ENCODE measurements around the gene ADK.
"Not testable (repeated sequence)": the region's sequence is repeated elsewhere in the genome, so short reads cannot be mapped to it uniquely, and the experiment has no call there.

The ADK gene

DNA sequence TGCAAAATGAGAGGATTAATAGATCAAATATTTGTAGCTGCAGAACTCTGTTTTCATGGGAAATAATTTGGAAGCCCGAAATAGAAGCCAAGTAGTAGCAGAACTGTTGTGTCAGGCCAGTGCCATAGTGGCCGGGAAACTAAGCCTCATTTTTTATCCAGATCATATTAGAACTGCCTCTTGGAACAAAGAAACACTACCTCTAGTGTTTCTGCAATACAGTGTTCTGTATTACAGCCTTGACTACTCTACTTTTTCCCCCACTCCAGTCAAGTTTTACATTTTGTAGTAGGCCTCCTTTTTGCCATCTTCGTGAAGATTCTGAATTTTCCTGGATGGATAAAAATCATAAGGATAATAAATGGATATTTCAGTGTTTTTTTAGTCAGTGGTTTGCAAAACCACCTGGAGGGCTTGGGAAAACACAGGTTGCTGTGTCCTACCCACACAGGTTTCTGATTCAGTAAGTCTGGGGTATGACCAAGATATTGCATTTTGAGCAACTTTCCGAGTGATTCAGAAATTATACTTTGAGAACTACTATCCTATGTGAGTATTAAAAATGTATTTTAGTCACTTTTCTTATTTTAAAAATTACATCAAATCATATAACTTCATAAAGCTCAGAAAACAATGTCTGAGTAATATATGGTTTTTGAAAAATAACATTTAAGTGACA, 349.1 kb downstream of the ADK start:
- no peak for FAIRE-seq

DNA sequence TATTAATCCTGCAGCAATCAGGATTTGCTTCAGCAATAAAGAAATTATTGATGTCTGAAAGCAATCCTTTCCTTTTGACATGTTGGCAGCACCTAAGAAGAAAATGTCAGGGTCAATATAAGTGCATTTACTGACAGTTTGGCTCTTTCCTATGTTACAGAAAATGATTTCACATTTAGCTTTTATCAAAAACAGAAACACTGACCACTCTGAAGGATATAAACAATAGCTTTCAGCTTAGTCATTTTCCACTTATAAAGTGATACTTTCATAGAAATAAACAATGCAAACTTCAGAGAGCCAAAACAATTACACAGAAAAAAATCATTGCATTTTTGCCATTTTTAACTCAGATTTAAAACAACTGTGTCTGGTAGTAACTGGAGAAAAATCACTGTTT, 349.8 kb downstream of the ADK start:
- FAIRE-seq, result no peak

DNA sequence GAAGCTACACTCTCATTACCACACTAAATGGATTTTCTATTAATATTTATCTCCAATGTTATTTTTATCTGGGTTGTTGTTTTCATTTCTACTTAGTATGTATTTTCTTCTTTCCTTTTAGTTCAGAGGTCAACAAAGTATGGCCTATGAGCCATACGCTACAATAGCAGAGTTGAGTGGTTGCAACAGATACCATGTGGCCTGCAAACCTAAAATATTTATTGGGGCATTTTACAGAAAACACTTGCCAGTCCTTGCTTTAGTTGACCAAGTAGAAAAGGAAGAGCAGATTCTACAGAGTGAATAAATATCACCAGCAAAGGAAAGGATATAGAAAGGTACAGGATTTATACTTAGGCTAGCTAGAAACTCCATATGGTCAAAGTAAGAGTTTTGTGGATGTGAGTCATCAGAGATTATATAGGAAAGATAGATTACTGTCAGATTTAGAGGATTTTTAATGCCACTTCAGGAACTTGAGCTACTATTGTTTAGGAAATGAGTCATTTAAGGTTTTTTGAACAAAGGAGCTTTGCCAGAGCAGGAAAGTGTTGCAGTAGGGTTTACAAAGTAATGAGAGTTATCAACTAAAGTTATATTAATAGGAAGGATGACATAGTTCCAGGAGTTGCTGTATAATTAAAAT, 352.1 kb downstream of the ADK start:
- no peak for FAIRE-seq

DNA sequence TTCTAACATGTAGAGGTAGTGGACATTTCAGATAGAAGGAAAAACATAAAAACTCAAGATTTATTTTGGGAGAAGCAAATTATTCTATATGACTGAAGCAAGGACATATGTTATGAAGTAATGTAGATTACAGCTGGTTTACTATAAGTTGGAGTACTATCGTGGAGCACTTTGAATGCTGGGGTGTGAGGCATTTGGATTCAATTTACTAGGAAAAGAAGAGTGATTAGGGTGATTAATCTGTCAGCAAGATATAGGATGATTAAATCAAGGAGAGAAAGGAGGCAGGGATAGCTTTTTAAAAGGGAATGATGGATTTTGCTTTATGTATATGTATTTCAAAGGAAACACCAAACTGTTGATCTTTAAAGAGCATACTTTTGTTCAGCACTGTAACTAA, 356.9 kb downstream of the ADK start:
- no peak for FAIRE-seq

DNA sequence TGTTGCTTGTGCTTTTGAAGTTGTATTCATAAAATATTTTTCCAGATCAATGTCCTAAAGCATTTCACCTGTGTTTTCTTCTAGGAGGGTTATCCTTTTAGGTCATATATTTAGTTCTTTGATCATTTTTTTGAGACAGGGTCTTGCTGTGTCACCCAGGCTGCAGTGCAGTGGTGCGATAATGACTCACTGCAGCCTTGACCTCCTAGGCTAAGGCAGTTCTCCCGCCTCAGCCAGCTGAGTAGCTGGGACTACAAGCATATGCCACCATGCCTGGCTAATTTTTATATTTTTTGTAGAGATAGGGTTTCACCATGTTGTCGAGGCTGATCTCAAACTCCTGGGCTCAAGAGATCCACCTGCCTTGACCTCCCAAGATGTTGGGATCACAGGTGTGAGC, 359.6 kb downstream of the ADK start:
- no peak for FAIRE-seq

DNA sequence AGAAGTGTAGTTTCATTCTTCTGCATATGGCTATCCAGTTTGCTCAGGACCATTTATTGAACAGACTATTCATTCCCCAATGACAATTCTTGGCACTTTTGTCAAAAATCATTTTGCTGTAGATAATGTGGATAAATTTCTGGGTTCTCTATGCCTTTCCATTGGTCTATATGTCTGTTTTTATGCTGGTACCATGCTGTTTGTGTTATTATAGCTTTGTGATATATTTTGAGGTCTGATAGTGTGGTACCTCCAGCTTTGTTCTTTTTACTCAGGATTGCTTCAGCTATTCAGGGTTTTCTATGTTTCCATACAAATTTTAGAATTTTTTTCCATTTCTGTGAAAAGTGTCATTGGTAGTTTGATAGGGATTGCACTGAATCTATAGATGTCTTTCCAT, 360.0 kb downstream of the ADK start:
- FAIRE-seq, result no peak

- peak; percentile 52 for FAIRE-seq
Observed at GRCh38 chr10:74514322-74514721, 363.3 kb downstream of the ADK start.

- FAIRE-seq, result no peak
Observed at GRCh38 chr10:74518061-74518460, 367.0 kb downstream of the ADK start.

- no peak for FAIRE-seq
Observed at GRCh38 chr10:74521526-74521925, 370.5 kb downstream of the ADK start.

- no peak for FAIRE-seq
Observed at GRCh38 chr10:74523199-74523598, 372.2 kb downstream of the ADK start.

DNA sequence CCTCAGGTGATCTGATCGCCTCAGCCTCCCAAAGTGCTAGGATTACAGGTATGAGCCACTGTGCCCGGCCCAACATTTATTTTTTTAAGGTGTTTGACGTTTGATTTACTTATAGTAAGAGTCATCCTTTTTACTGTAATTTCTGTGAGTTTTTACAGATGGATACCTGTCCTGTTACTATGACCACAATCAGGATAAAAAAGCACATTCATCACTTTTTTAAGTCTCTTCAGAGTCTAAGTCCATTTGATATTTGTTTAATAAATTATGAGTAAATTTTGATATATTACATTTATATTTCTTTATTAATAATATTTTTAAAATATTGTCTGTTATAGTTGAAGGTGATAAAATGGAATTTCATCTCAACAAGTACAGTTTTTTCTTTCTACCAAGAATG, 374.9 kb downstream of the ADK start:
- FAIRE-seq, result peak; percentile 74

- not testable (repeated sequence) for FAIRE-seq
Observed at GRCh38 chr10:74527611-74528010, 376.6 kb downstream of the ADK start.

DNA sequence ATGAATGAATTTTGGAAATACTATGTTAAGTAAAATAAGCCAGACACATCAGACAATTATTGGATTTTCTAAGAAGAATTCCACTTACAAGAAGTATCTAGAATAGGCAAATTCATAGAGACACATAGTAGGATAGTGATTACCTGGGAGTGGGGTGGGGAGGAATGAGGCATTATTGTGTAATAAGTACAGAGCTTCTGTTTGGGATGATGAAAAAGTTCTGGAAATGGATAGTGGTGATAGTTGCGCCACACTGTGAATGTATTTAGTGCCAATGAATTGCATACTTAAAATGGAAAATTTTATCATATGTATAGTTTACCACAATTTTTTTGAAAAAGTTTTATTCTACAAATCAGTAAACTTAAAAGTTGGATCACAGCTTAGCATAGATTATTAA, 378.2 kb downstream of the ADK start:
- no peak for FAIRE-seq

DNA sequence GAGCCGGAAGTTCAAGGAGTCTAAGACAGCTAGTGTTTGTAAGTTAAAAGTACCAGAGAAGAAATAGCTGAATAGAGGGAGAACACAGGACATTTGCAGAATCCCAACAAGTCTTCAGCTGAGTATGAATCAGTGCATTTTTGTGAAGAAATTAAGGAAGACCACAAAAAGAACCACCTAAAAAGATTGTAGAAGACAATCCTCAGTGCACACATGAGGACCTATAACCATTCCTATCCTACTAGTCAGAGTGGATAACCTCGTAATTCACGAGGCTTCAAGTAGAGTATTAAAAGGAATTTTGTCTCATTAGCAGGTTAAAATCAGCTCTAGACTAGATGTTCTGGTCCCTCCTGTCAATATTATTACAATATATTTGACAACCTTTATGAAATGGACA, 380.0 kb downstream of the ADK start:
- FAIRE-seq, result no peak

GRCh38 chr10:74539317-74539716, 388.3 kb downstream of the ADK start:
- FAIRE-seq, result no peak

DNA sequence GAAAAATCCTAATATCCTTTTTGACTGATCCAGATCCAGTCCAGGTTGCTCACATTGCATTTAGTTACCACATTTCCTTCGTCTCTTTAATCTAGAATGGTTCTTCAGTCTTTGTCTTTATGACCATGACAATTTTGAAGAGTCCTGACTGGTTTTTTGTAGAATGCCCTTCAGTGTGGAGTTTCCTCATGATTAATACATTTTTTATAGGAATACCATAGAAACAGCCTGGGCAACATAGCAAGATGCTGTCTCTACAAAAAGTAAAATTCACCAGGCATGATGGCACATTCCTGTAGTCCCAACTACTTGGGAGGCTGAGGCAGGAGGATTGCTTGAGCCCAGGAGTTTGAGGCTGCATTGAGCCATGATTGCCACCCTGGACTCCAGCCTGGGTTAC, 390.4 kb downstream of the ADK start:
- no peak for FAIRE-seq

DNA sequence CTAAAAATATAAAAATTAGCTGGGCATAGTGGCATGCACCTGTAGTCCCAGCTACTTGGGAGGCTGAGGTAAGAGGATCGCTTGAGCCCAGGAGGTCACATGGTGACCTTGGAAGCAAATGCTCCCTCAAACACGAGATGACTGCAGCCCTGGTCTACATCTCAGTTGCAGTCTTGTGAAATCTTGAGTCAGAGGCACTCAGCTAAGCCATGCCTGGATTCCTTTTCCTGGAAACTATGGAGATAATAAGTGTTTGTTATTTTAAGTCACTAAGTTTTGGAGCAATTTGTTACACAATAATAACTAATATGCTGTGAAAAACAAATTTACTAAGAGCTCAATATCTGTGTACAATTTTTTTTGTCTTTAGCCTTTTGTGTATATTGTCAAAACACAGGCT, 391.1 kb downstream of the ADK start:
- FAIRE-seq, result no peak

- FAIRE-seq, result no peak
Observed at GRCh38 chr10:74543276-74543675, 392.3 kb downstream of the ADK start.

DNA sequence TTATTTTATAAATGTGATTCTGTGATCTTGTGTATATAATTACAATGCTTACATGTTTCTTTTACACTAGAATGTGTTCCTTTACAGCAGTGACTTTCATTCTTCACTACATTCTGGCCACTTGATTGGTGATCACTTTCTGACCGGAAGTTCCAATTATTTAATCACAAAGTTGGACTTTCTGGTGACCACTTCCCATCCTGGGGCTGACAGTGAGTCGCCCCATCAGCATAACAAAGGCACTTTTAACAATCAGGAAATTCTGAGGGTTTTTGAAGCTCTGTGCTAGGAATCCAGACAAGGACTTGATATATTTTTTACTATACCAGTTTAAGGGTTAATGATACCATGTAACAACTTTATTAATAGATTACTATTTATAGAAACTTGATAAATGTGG, 393.1 kb downstream of the ADK start:
- FAIRE-seq, result no peak

DNA sequence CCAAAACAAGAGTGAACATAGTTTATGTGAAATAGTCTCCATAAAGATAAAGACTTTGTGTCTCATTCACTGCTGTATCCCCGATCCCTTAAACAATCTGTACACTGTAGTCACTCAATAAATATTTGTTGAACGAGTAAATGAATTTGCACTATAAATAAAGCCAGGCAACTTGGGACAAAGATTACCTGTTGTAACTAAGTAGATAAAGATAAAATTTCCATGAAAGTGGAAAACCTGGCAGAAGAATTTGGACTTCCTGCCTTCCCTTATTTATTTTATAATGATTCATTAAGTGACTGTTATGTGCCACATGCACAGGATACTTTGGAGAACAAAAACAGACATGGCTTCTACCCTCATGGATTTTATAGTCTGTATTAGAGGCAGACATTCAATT, 397.7 kb downstream of the ADK start:
- no peak for FAIRE-seq

DNA sequence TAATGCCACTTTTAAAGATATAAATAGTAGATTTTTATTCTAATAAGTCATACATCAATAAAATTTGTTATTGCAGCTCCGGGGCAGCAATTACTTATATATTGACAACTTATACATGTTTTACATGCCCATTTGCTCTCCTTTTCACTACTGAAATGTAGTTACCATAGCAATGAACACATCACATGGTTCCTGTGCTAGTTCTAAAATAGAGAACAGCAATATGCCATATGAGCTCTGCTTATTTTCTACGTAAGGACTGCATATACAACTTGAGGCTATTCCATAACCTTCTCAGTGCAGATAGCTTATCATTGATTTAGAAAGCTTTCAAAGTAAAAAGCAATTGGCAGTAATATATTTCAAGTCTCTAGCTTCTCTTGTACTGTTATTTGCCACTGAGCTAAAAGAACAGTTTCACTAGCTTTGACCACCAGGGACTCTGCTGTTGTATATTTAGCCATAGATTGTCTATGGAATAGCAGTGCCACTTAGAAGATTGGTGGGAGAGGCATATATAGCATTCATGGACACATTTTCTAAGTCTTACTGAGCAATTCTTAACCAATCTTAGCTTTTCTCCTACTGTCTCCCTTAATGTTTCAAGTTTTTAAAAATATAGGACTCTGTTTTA, 405.2 kb downstream of the ADK start:
- no peak for FAIRE-seq

DNA sequence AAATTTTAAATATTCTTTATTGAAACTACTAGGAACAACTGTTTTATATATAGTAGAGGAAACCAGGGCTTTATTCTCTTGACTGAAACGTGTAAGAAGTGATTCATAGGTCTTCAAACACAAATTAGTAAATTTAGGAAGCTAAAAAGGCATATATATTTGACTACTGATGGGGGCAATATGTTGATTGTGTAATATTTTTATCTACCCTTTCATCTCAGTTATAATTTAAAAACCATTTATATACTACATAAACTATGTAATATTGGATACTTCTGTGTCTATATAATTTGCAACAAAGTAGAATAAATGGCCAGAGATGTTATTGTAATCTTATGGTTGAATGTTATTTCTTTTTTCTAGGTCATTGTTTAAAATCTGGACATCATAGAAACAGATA, 406.1 kb downstream of the ADK start:
- FAIRE-seq, result no peak

- FAIRE-seq, result no peak
Observed at GRCh38 chr10:74558403-74558802, 407.4 kb downstream of the ADK start.

GRCh38 chr10:74558897-74559296, 407.9 kb downstream of the ADK start:
- no peak for FAIRE-seq

- FAIRE-seq, result not testable (repeated sequence)
Observed at GRCh38 chr10:74568896-74569295, 417.9 kb downstream of the ADK start.
